ENCODE results near the gene SLFN11. TPM values are rescaled to one million over a fixed set of nuclear protein-coding genes. Genes with fewer than 3 reads are reported as not detected.
"Not testable (repeated sequence)": the region's sequence is repeated elsewhere in the genome, so short reads cannot be mapped to it uniquely, and the experiment has no call there.

The SLFN11 gene
- polyA plus RNA-seq (ENCODE audit: insufficient read length in 12 of 12) = 10 to 100 TPM in 7 of 12 donors, 1 to 10 TPM in 4, not detected in 1; 5.4 to 20.4 (median 11.4) TPM
- long read RNA-seq, donor 1, partial matches to known transcripts = 0 of 1 reads
- long read RNA-seq, donor 1, other reads (novel, unspliced or antisense) = 0 of 1 reads
- long read RNA-seq, donor 2 = 0 reads
- long read RNA-seq, donor 3, partial matches to known transcripts = 0 of 1 reads
- long read RNA-seq, donor 3, other reads (novel, unspliced or antisense) = 0 of 1 reads
- long read RNA-seq, donor 4 = 0 reads
- long read RNA-seq, donor 5 = 0 reads
- long read RNA-seq, donor 6 = 0 reads
- long read RNA-seq, donor 7, partial matches to known transcripts = 0 of 1 reads
- long read RNA-seq, donor 7, other reads (novel, unspliced or antisense) = 0 of 1 reads
- long read RNA-seq, donor 8, full-length matches to known transcripts = 1 of 1 reads
- long read RNA-seq, donor 8, partial matches to known transcripts = 0 of 1 reads
- long read RNA-seq, donor 8, other reads (novel, unspliced or antisense) = 0 of 1 reads
- long read RNA-seq, donor 9, partial matches to known transcripts = 0 of 1 reads
- long read RNA-seq, donor 9, other reads (novel, unspliced or antisense) = 0 of 1 reads
- long read RNA-seq, donor 10 = 0 reads
- long read RNA-seq, donor 11, partial matches to known transcripts = 0 of 1 reads
- long read RNA-seq, donor 11, other reads (novel, unspliced or antisense) = 0 of 1 reads

GRCh38 chr17:35373534-35373983 lies at the start of gene SLFN11:
Gene SLFN11 (minus strand): TSS chr17:35373621. CDS start chr17:35363807, 9,814 bp downstream.
- DNase-seq = peak; percentile 85

GRCh38 chr17:35421069-35421468 lies 47.6 kb upstream of the SLFN11 start:
- not testable (repeated sequence) for DNase-seq

GRCh38 chr17:35416659-35417058 lies 43.2 kb upstream of the SLFN11 start:
- DNase-seq = no peak

GRCh38 chr17:35414707-35415106 lies 41.3 kb upstream of the SLFN11 start:
- not testable (repeated sequence) for DNase-seq

GRCh38 chr17:35414247-35414646 lies 40.8 kb upstream of the SLFN11 start:
- DNase-seq = no peak

- no peak for DNase-seq
Observed at GRCh38 chr17:35407531-35407930, 34.1 kb upstream of the SLFN11 start.

- no peak for DNase-seq
Observed at GRCh38 chr17:35406568-35406967, 33.1 kb upstream of the SLFN11 start.

- no peak for DNase-seq
Observed at GRCh38 chr17:35404360-35404759, 30.9 kb upstream of the SLFN11 start.

GRCh38 chr17:35393783-35394182 lies 20.4 kb upstream of the SLFN11 start:
- not testable (repeated sequence) for DNase-seq

GRCh38 chr17:35390663-35391062 lies 17.2 kb upstream of the SLFN11 start:
- DNase-seq = no peak

- no peak for DNase-seq
Observed at GRCh38 chr17:35390156-35390555, 16.7 kb upstream of the SLFN11 start.

GRCh38 chr17:35387496-35387895 lies 14.1 kb upstream of the SLFN11 start:
- DNase-seq = no peak

- no peak for DNase-seq
Observed at GRCh38 chr17:35377706-35378105, 4.3 kb upstream of the SLFN11 start.

GRCh38 chr17:35377068-35377467 lies 3.6 kb upstream of the SLFN11 start:
- no peak for DNase-seq

- DNase-seq = no peak
Observed at GRCh38 chr17:35376245-35376644, 2.8 kb upstream of the SLFN11 start.

- no peak for DNase-seq
Observed at GRCh38 chr17:35374766-35375344, 1.4 kb upstream of the SLFN11 start.

- peak; percentile 55 for DNase-seq
Observed at GRCh38 chr17:35373984-35374765, 754 bp upstream of the SLFN11 start.

GRCh38 chr17:35372846-35373533 lies 431 bp downstream of the SLFN11 start:
- no peak for DNase-seq

GRCh38 chr17:35371934-35372333 lies 1.5 kb downstream of the SLFN11 start:
- DNase-seq = no peak

- no peak for DNase-seq
Observed at GRCh38 chr17:35368081-35368830, 5.2 kb downstream of the SLFN11 start.
